IMR-90 (cell line): ENCODE measurements around the gene POM121L2. TPM values are rescaled to one million over a fixed set of nuclear protein-coding genes. Genes with fewer than 3 reads are reported as not detected.

Experiments used
- ATAC-seq: fragments of 200-7000 bp; cut with Tn5 transposase; 2 replicates; pipeline ENCODE4 v1.9.1; 2020; ENCODE audit warnings: low read depth, mild to moderate bottlenecking, moderate library complexity
- BruUV-seq: library from RNA; stranded (reverse); fragments of 400-500 nt; replicated peaks from 2 replicates; lab custom pipeline; 2021; lab: Mats Ljungman, UMichigan
- CTCF ChIA-PET: fragments of 300-600 bp; formaldehyde crosslinking; extraction: SDS; loops from one replicate; lab custom pipeline; 2021; ENCODE audit warnings: antibody characterized with exemption; lab: Yijun Ruan, JAX
- POLR2A ChIA-PET: fragments of 300-600 bp; sonication (Branson Sonifier 250); formaldehyde crosslinking; loops from one replicate; lab custom pipeline; 2022; ENCODE audit warnings: antibody characterized with exemption; ENCODE audit not compliant: unreplicated experiment; lab: Charles Lee
- DNase-seq: peaks from one replicate; pipeline ENCODE4 v3.0.0; 2013
- H2AFZ ChIP-seq: replicated peaks from 2 replicates; pipeline ENCODE3; 2013; ENCODE audit warnings: low read length, mild to moderate bottlenecking; ENCODE audit not compliant: poor library complexity
- H2AK5ac ChIP-seq: 2 replicates; pipeline ENCODE4 v1.6.1; 2013; ENCODE audit warnings: low read depth, low read length, inconsistent platforms
- H2AK9ac ChIP-seq: replicated peaks from 2 replicates; pipeline ENCODE3; 2013; ENCODE audit warnings: mild to moderate bottlenecking, low read depth, low read length, moderate library complexity; ENCODE audit not compliant: poor library complexity
- H2BK120ac ChIP-seq: 2 replicates; pipeline ENCODE4 v1.6.1; 2013; ENCODE audit warnings: low read depth, low read length, inconsistent platforms
- H2BK15ac ChIP-seq: 3 replicates; pipeline ENCODE4 v1.6.1; 2013; ENCODE audit warnings: low read depth, low read length, inconsistent platforms
- H2BK20ac ChIP-seq: 2 replicates; pipeline ENCODE4 v1.6.1; 2013; ENCODE audit warnings: low read depth, mild to moderate bottlenecking, inconsistent platforms, low read length, moderate library complexity
- H2BK5ac ChIP-seq: 2 replicates; pipeline ENCODE4 v1.6.1; 2013; ENCODE audit warnings: mild to moderate bottlenecking, low read depth, low read length, inconsistent platforms; ENCODE audit not compliant: poor library complexity, severe bottlenecking
- H3K14ac ChIP-seq: replicated peaks from 2 replicates; pipeline ENCODE4 v1.6.1; 2013; ENCODE audit warnings: low read depth, low read length, inconsistent platforms
- H3K18ac ChIP-seq: 2 replicates; pipeline ENCODE4 v1.6.1; 2013; ENCODE audit warnings: low read depth, low read length, control low read depth
- H3K23ac ChIP-seq: 2 replicates; pipeline ENCODE4 v1.6.1; 2013; ENCODE audit warnings: low read depth, low read length, inconsistent platforms
- H3K27ac ChIP-seq: 2 replicates; pipeline ENCODE4 v1.5.1; 2013; ENCODE audit warnings: mild to moderate bottlenecking, control low read depth, low read length; ENCODE audit not compliant: insufficient read depth
- H3K27me3 ChIP-seq: 2 replicates; pipeline ENCODE4 v1.6.1; 2013; ENCODE audit warnings: low read length; ENCODE audit not compliant: control insufficient read depth, insufficient read depth
- H3K36me3 ChIP-seq: 2 replicates; pipeline ENCODE4 v1.6.1; 2013; ENCODE audit warnings: low read length, mixed read lengths; ENCODE audit not compliant: control insufficient read depth, insufficient read depth
- H3K4ac ChIP-seq: 2 replicates; pipeline ENCODE4 v1.6.1; 2013; ENCODE audit warnings: low read depth, low read length, inconsistent platforms
- H3K4me1 ChIP-seq: 2 replicates; pipeline ENCODE4 v1.6.1; 2013; ENCODE audit warnings: low read length, mixed read lengths; ENCODE audit not compliant: control insufficient read depth, insufficient read depth
- H3K4me2 ChIP-seq: 2 replicates; pipeline ENCODE4 v1.6.1; 2013; ENCODE audit warnings: low read depth, mild to moderate bottlenecking, control low read depth, low read length, moderate library complexity
- H3K4me3 ChIP-seq: 2 replicates; pipeline ENCODE4 v1.5.1; 2013; ENCODE audit warnings: low read depth, mild to moderate bottlenecking, control low read depth, low read length, moderate library complexity; ENCODE audit not compliant: insufficient read depth
- H3K56ac ChIP-seq: 2 replicates; pipeline ENCODE4 v1.6.1; 2013; ENCODE audit warnings: low read length, inconsistent platforms; ENCODE audit not compliant: insufficient read depth; ENCODE audit errors: extremely low read depth
- H3K79me1 ChIP-seq, 2 experiments: 2 replicates each; pipeline ENCODE4 v1.6.1; 2013; ENCODE audit warnings: low read length in 2 of 2, inconsistent platforms in 1 of 2, low read depth in 1 of 2
- H3K9ac ChIP-seq: 2 replicates; pipeline ENCODE4 v1.6.1; 2013; ENCODE audit warnings: low read depth, low read length, control low read depth
- H3K9me1 ChIP-seq: 2 replicates; pipeline ENCODE4 v1.6.1; 2013; ENCODE audit warnings: low read length, inconsistent platforms; ENCODE audit not compliant: insufficient read depth
- H3K9me3 ChIP-seq: 2 replicates; pipeline ENCODE4 v1.6.1; 2013; ENCODE audit warnings: low read length; ENCODE audit not compliant: control insufficient read depth, insufficient read depth
- H4K20me1 ChIP-seq: 2 replicates; pipeline ENCODE4 v1.6.1; 2013; ENCODE audit warnings: low read length, inconsistent platforms; ENCODE audit not compliant: insufficient read depth
- H4K5ac ChIP-seq: 2 replicates; pipeline ENCODE4 v1.6.1; 2013; ENCODE audit warnings: mild to moderate bottlenecking, low read depth, low read length, control low read depth
- H4K8ac ChIP-seq, 2 experiments: 2 replicates each; pipeline ENCODE4 v1.6.1; 2013; ENCODE audit warnings: low read depth in 2 of 2, low read length in 2 of 2, control low read depth in 1 of 2, inconsistent platforms in 1 of 2
- H4K91ac ChIP-seq: 2 replicates; pipeline ENCODE4 v1.6.1; 2013; ENCODE audit warnings: low read depth, low read length, inconsistent platforms; ENCODE audit not compliant: insufficient read depth
- BHLHE40 ChIP-seq: fragments of 150-350 bp; IDR thresholded peaks from 2 replicates; pipeline ENCODE4 v1.6.1; 2016; ENCODE audit warnings: mild to moderate bottlenecking, low read depth, low read length
- CEBPB ChIP-seq: IDR thresholded peaks from 2 replicates; pipeline ENCODE4 v1.6.1; 2012; ENCODE audit warnings: low read depth, low read length, improper control_type of control experiment
- CHD1 ChIP-seq: IDR thresholded peaks from 2 replicates; pipeline ENCODE4 v1.6.1; 2012; ENCODE audit warnings: low read depth, low read length, improper control_type of control experiment
- CTCF ChIP-seq: conservative IDR thresholded peaks from 2 replicates; pipeline ENCODE4 v1.5.1; 2012; ENCODE audit warnings: mild to moderate bottlenecking, low read depth, low read length, improper control_type of control experiment
- FOS ChIP-seq: fragments of 150-350 bp; IDR thresholded peaks from 2 replicates; pipeline ENCODE4 v1.6.1; 2016; ENCODE audit warnings: low read depth, low read length
- MAFK ChIP-seq: IDR thresholded peaks from 2 replicates; pipeline ENCODE4 v1.6.1; 2012; ENCODE audit warnings: low read depth, low read length, improper control_type of control experiment
- MAZ ChIP-seq: IDR thresholded peaks from 2 replicates; pipeline ENCODE4 v1.6.1; 2012; ENCODE audit warnings: low read depth, mild to moderate bottlenecking, low read length, improper control_type of control experiment, moderate library complexity, borderline replicate concordance
- MXI1 ChIP-seq: IDR thresholded peaks from 2 replicates; pipeline ENCODE4 v1.6.1; 2012; ENCODE audit warnings: low read depth, mild to moderate bottlenecking, low read length, moderate library complexity, borderline replicate concordance
- NFE2L2 ChIP-seq: fragments of 150-350 bp; IDR thresholded peaks from 2 replicates; pipeline ENCODE4 v1.6.1; 2016; ENCODE audit warnings: low read depth, mild to moderate bottlenecking, low read length
- POLR2A ChIP-seq: IDR thresholded peaks from 2 replicates; pipeline ENCODE4 v1.6.1; 2012; ENCODE audit warnings: mild to moderate bottlenecking, low read depth, low read length
- RAD21 ChIP-seq: IDR thresholded peaks from 2 replicates; pipeline ENCODE4 v1.6.1; 2012; ENCODE audit warnings: low read length, improper control_type of control experiment
- RCOR1 ChIP-seq: IDR thresholded peaks from 2 replicates; pipeline ENCODE4 v1.6.1; 2012; ENCODE audit warnings: mild to moderate bottlenecking, low read length, improper control_type of control experiment; ENCODE audit not compliant: insufficient replicate concordance
- RFX5 ChIP-seq: IDR thresholded peaks from 2 replicates; pipeline ENCODE4 v1.8.0; 2012; ENCODE audit warnings: low read depth, mild to moderate bottlenecking, low read length, moderate library complexity
- SMC3 ChIP-seq: fragments of 150-350 bp; IDR thresholded peaks from 2 replicates; pipeline ENCODE4 v1.6.1; 2016; ENCODE audit warnings: low read depth, mild to moderate bottlenecking, antibody characterized with exemption, low read length, moderate library complexity
- USF2 ChIP-seq: fragments of 150-350 bp; IDR thresholded peaks from 2 replicates; pipeline ENCODE4 v1.6.1; 2017; ENCODE audit warnings: mild to moderate bottlenecking, antibody characterized with exemption, low read length, low read depth
- WGBS, 2 experiments: methylation state at CpG; one replicate each; pipeline versions ENCODE4 v1.1.5 to v1.1.7; 2013; ENCODE audit warnings: missing lambda C conversion rate in 2 of 2; ENCODE audit not compliant: insufficient read length in 1 of 2; ENCODE audit errors: extremely low coverage in 2 of 2; 5-methylcytosine and 5-hydroxymethylcytosine counted together
- dilution Hi-C: fragments of 300-500 bp; cut with HindIII; formaldehyde crosslinking; loops from one replicate; pipeline ENCODE4 v1.14.3; 2018; ENCODE audit warnings: low sequenced_read_pairs; ENCODE audit not compliant: unreplicated experiment
- in situ Hi-C: fragments of 300-500 bp; cut with MboI; formaldehyde crosslinking; loops from 3 replicates; pipeline ENCODE4 v1.14.3; 2019; ENCODE audit warnings: low sequenced_read_pairs, inconsistent platforms, mixed read lengths
- intact Hi-C: fragments of 100-400 bp; cut with micrococcal nuclease; formaldehyde crosslinking; loops from 2 replicates; pipeline ENCODE4 v1.10.0; 2022
- polyA plus RNA-seq, 3 experiments: library from polyadenylated mRNA; depleted of rRNA; stranded (reverse); fragments of >200 nt; gene quantifications; 2 replicates each; pipeline ENCODE4 v1.2.3, GENCODE V29; 2012; ENCODE audit warnings: low replicate concordance in 1 of 3
- total RNA-seq: library from RNA; depleted of rRNA; stranded (reverse); fragments of >200 nt; gene quantifications from 2 replicates; pipeline ENCODE4 v1.2.3, GENCODE V29; 2012
- TF ChIP-seq, protein P1 (sequence below): fragments of 150-350 bp; IDR thresholded peaks from 2 replicates; pipeline ENCODE4 v1.6.1; 2016; ENCODE audit warnings: low read depth, mild to moderate bottlenecking, low read length, moderate library complexity, borderline replicate concordance

Gene POM121L2
- total and polyA plus RNA-seq, 2 of the 4 experiments (the other 2 are of a cell fraction), result not detected

DNA sequence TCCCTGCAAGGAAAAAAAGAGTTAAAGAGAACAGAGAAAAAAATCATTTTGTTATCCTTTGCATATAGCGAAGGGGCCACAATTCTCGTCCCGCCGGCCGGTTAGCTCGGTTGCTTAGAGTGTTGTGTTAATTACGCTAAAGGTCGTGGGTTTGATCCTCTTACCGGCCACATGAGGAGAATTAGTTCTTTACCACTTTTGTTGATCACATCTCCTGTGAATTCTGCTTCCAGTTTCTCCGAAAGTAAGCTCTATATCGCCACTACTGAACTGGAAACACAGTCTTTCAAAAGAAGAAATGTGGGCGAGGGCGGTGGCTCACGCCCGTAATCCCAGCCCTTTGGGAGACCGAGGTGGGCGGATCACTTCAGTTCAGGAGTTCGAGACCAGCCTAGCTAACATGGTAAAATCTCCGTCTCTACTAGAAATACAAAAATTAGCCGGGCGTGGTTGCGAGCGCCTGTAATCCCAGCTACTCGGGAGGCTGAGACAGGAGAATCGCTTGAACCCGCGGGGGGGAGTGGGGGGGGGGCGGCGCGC is 51.2 kb downstream of the POM121L2 start:
- H3K4me2 ChIP-seq, result peak overlapping the region; percentile 65
- H2BK5ac ChIP-seq, result no peak overlapping the region
- H4K91ac ChIP-seq, result no peak overlapping the region
- no peak overlapping the region for H3K56ac ChIP-seq
- ChIA-PET POLR2A (interaction anchor here (0.6 kb wide), 2 partner anchors 23 to 495 kb away, joined by 5 to 17 read pairs; no protein-coding TSS in a partner anchor), CTCF (no interaction called here)
- no peak overlapping the region for H2BK15ac ChIP-seq
- H3K9me1 ChIP-seq, result no peaks in the 10 kb centered on the region
- no peak overlapping the region for H4K8ac ChIP-seq
- dilution Hi-C loops, result no loop called here
- no peak overlapping the region for H3K14ac ChIP-seq
- WGBS, 2 experiments, result 1% methylated on average over 10 of the region's 30 CpGs; no CpG with 5 or more reads in 1 of the 2 experiments
- no peak overlapping the region for H3K9ac ChIP-seq
- in situ Hi-C loops, result no loop called here
- H3K4me1 ChIP-seq, result no peaks in the 10 kb centered on the region
- peak overlapping the region; percentile 15; the same call in 1 of the 2 replicates for H3K4me3 ChIP-seq
- H2AFZ ChIP-seq, result no peak overlapping the region
- no peaks in the 10 kb centered on the region for H3K36me3 ChIP-seq
- H3K4ac ChIP-seq, result no peak overlapping the region
- ATAC-seq (no peak), DNase-seq (no peak)
- no peak overlapping the region for H2AK9ac ChIP-seq
- intact Hi-C loops, result no loop called here
- H3K18ac ChIP-seq, result no peak overlapping the region
- no peaks in the 10 kb centered on the region; the same call in none of the 2 replicates for H3K27me3 ChIP-seq
- no peaks in the 10 kb centered on the region for H3K9me3 ChIP-seq
- TF ChIP-seq MAFK (no peak), CHD1 (no peak), USF2 (no peak), NFE2L2 (no peak), POLR2A (no peak), RCOR1 (no peak), SMC3 (no peak), CTCF (no peak), MXI1 (no peak), MAZ (no peak), RFX5 (no peak), FOS (no peak), CEBPB (no peak), RAD21 (no peak), BHLHE40 (no peak)
- TF ChIP-seq, protein P1, sequence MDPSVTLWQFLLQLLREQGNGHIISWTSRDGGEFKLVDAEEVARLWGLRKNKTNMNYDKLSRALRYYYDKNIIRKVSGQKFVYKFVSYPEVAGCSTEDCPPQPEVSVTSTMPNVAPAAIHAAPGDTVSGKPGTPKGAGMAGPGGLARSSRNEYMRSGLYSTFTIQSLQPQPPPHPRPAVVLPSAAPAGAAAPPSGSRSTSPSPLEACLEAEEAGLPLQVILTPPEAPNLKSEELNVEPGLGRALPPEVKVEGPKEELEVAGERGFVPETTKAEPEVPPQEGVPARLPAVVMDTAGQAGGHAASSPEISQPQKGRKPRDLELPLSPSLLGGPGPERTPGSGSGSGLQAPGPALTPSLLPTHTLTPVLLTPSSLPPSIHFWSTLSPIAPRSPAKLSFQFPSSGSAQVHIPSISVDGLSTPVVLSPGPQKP, result no peak
- no peak overlapping the region for H3K27ac ChIP-seq
- no peaks in the 10 kb centered on the region for H4K20me1 ChIP-seq
- no peak overlapping the region for H3K23ac ChIP-seq
- no peaks in the 10 kb centered on the region for H3K79me1 ChIP-seq
- H2AK5ac ChIP-seq, result no peak overlapping the region
- no peak overlapping the region for H4K5ac ChIP-seq
- H2BK120ac ChIP-seq, result no peak overlapping the region
- no TSS peak for BruUV-seq
- H2BK20ac ChIP-seq, result no peak overlapping the region
